HL-60 (cell line): ENCODE results near the gene PCNX4.

ENCODE experiments used
- POLR2AphosphoS5 ChIP-seq: IDR thresholded peaks from 2 replicates; pipeline ENCODE4 v1.6.1; 2012; ENCODE audit warnings: low read depth
- TF ChIP-seq, protein P1 (sequence below): IDR thresholded peaks from one replicate; pipeline ENCODE4 v1.5.1; 2011; ENCODE audit warnings: low read length, control low read depth, inconsistent platforms; ENCODE audit not compliant: insufficient read depth

DNA sequence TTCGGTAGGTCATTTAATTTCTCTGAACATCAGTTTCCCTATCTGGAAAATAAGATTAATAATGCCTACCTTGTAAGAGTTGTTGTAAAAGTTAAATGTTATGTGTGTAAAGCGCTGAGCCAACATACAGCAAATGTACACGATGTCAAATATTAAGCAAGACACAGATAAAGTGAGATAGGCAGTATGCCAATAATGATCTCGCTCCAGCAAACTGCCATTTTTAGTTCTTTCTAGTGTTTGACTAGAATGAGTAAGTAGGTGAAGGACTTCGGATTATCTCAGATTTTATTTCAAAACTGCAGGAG, 72.6 kb downstream of the PCNX4 start:
- TF ChIP-seq POLR2AphosphoS5: no peak; the same call in 1 of the 2 replicates
- TF ChIP-seq, protein P1, sequence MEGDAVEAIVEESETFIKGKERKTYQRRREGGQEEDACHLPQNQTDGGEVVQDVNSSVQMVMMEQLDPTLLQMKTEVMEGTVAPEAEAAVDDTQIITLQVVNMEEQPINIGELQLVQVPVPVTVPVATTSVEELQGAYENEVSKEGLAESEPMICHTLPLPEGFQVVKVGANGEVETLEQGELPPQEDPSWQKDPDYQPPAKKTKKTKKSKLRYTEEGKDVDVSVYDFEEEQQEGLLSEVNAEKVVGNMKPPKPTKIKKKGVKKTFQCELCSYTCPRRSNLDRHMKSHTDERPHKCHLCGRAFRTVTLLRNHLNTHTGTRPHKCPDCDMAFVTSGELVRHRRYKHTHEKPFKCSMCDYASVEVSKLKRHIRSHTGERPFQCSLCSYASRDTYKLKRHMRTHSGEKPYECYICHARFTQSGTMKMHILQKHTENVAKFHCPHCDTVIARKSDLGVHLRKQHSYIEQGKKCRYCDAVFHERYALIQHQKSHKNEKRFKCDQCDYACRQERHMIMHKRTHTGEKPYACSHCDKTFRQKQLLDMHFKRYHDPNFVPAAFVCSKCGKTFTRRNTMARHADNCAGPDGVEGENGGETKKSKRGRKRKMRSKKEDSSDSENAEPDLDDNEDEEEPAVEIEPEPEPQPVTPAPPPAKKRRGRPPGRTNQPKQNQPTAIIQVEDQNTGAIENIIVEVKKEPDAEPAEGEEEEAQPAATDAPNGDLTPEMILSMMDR: no peak
